Tibial nerve (tissue), 4 donors: Measurements from ENCODE around the gene SMIM27.

Source experiments
- CTCF ChIP-seq, 5 experiments: fragments of 200-600 bp in 3 of 5; fragments of 450-650 bp in 2 of 5; sonication (generic) in 3 of 5; IDR thresholded peaks; one replicate each; pipeline ENCODE4 v1.5.1; 2016 to 2019; ENCODE audit warnings: antibody characterized with exemption in 5 of 5, mild to moderate bottlenecking in 3 of 5, moderate library complexity in 2 of 5
- EP300 ChIP-seq, 2 donors: sonication (generic); formaldehyde crosslinking; IDR thresholded peaks; one replicate each; pipeline ENCODE4 v1.6.1; 2017; ENCODE audit warnings: antibody characterized with exemption in 2 of 2, mild to moderate bottlenecking in 1 of 2
- POLR2A ChIP-seq, 2 donors: fragments of 450-650 bp; IDR thresholded peaks; one replicate each; pipeline ENCODE4 v1.6.1; 2017; ENCODE audit warnings: antibody characterized with exemption in 2 of 2, mild to moderate bottlenecking in 2 of 2, moderate library complexity in 2 of 2

- TF ChIP-seq CTCF (IDR thresholded peaks at IDR 0.05): no peak
- peak; percentile 62 to 94 for TF ChIP-seq EP300 (IDR thresholded peaks at IDR 0.05)
- TF ChIP-seq POLR2A (IDR thresholded peaks at IDR 0.05): peak; percentile 45 to 77
Measured at GRCh38 chr9:32572900-32573523, 20.9 kb downstream of the SMIM27 start, which contains the start of gene NDUFB6.
